ENCODE results near the gene APLP1. TPM values are rescaled to one million over a fixed set of nuclear protein-coding genes. Genes with fewer than 3 reads are reported as not detected.
"Not testable (repeated sequence)": the region's sequence is repeated elsewhere in the genome, so short reads cannot be mapped to it uniquely, and the experiment has no call there.

The APLP1 gene
- total RNA-seq, 1 donor from 2014 or later = 0.26 TPM

GRCh38 chr19:35862528-35862927 lies 5.8 kb upstream of the APLP1 start:
- no peak for DNase-seq (ENCODE audit: low read depth)
- Histone ChIP-seq H3K27me3 (ENCODE audit: control insufficient read depth, insufficient read depth, low read length) (peaks cover 9% of the 10 kb centered on the region), H3K36me3 (ENCODE audit: control insufficient read depth, insufficient read depth, low read length) (no peaks in the 10 kb centered on the region), H3K4me3 (ENCODE audit: low read depth, low read length) (no peak overlapping the region)
- TF ChIP-seq, protein P1, sequence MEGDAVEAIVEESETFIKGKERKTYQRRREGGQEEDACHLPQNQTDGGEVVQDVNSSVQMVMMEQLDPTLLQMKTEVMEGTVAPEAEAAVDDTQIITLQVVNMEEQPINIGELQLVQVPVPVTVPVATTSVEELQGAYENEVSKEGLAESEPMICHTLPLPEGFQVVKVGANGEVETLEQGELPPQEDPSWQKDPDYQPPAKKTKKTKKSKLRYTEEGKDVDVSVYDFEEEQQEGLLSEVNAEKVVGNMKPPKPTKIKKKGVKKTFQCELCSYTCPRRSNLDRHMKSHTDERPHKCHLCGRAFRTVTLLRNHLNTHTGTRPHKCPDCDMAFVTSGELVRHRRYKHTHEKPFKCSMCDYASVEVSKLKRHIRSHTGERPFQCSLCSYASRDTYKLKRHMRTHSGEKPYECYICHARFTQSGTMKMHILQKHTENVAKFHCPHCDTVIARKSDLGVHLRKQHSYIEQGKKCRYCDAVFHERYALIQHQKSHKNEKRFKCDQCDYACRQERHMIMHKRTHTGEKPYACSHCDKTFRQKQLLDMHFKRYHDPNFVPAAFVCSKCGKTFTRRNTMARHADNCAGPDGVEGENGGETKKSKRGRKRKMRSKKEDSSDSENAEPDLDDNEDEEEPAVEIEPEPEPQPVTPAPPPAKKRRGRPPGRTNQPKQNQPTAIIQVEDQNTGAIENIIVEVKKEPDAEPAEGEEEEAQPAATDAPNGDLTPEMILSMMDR (IDR thresholded peaks at IDR 0.05; ENCODE audit: insufficient read depth, low read length, severe bottlenecking) = no peak
- no peak for FAIRE-seq

DNA sequence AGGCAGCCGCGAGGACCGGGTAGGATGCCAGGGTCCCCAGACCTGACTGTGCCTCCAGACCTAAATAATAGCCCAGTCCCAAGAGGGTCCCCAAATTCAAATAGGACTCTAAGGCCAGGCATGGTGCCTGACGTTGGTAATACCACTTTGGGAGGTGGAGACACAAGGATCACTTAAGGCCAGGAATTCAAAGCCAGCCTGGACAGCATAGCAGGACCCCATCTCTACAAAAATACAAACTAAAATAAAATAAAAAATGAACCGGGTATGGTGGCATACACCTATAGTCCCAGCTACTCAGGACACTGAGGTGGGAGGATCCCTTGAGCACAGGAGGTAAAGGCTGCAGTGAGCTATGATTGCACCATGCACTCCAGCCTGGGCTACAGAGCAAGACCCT lies 5.4 kb upstream of the APLP1 start:
- Histone ChIP-seq H3K36me3 (ENCODE audit: control insufficient read depth, insufficient read depth, low read length) (no peaks in the 10 kb centered on the region), H3K27me3 (ENCODE audit: control insufficient read depth, insufficient read depth, low read length) (peaks cover 9% of the 10 kb centered on the region), H3K4me3 (ENCODE audit: low read depth, low read length) (no peak overlapping the region)
- FAIRE-seq = no peak
- no peak for DNase-seq (ENCODE audit: low read depth)
- TF ChIP-seq, protein P1 (IDR thresholded peaks at IDR 0.05; ENCODE audit: insufficient read depth, low read length, severe bottlenecking) = no peak

DNA sequence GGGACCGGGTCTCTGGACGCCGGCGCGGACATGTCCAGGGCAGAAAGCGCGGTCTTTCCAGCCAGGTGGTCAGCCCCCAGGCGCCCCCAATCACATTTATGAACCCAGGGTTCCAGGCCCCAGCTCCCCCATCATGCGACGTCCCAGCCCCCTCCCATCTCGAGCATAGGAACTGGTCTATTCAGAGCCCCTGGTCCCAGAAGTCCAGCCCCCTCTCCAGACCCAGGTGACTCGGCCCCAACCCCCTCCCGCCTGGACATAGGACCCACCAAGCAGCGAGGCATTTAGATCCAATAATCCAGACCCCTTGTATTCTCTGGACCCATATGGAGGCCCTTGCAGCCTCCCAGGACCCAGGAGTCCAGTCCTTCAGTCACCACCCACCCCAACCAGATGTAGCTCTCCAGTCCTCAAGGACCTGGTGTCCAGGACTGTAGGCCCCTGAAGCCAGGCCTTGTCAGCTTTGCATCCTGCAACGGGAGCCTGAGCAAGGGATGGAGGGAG lies 501 bp downstream of the APLP1 start:
- peak overlapping the region; percentile 25 for H3K4me3 ChIP-seq (ENCODE audit: low read depth, low read length)
- no peaks in the 10 kb centered on the region for H3K27me3 ChIP-seq (ENCODE audit: control insufficient read depth, insufficient read depth, low read length)
- DNase-seq (ENCODE audit: low read depth) (no peak), FAIRE-seq (no peak)
- no peaks in the 10 kb centered on the region for H3K36me3 ChIP-seq (ENCODE audit: control insufficient read depth, insufficient read depth, low read length)
- TF ChIP-seq, protein P1 (IDR thresholded peaks at IDR 0.05; ENCODE audit: insufficient read depth, low read length, severe bottlenecking) = no peak

DNA sequence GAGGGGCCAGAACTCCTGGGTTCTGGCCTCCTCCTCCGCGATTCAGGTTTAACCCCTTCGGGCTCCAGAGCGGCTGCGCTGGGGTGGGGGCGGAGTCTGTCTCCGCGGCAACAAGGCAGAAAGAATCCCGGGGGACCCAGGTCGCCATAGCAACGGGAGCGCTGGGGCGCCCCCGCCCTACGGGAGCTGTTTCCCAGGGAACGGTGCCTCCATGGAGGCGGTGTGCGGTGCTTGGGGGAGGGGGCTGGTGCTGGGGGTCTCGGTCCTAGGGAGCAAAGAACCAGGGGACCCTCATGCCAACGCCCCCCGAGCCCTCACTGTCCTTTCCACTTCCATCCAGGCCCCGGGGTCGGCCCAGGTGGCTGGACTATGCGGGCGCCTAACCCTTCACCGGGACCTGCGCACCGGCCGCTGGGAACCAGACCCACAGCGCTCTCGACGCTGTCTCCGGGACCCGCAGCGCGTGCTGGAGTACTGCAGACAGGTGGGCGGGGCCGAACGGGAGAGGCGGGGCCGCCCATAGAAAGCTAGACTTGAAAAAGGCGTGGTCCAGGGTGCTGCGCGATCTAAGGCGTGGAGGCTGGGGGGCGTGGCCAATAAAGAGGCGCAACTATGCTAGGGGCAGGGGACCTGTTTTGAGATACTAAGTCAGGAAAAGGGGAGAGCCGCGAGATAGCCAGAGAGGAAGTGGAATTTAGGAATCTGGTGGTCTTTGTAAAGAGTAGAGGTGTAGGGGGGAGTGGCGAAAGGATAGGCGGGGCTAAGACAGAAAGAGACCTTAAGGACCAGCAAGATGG lies 1.2 kb downstream of the APLP1 start:
- FAIRE-seq (no peak), DNase-seq (ENCODE audit: low read depth) (peak; percentile 64)
- Histone ChIP-seq H3K36me3 (ENCODE audit: control insufficient read depth, insufficient read depth, low read length) (no peaks in the 10 kb centered on the region), H3K27me3 (ENCODE audit: control insufficient read depth, insufficient read depth, low read length) (no peaks in the 10 kb centered on the region), H3K4me3 (ENCODE audit: low read depth, low read length) (no peak overlapping the region)
- TF ChIP-seq, protein P1 (IDR thresholded peaks at IDR 0.05; ENCODE audit: insufficient read depth, low read length, severe bottlenecking) = no peak

GRCh38 chr19:35870124-35870736 lies 1.9 kb downstream of the APLP1 start:
- FAIRE-seq; H3K36me3 ChIP-seq (ENCODE audit: control insufficient read depth, insufficient read depth, low read length); DNase-seq (ENCODE audit: low read depth); H3K27me3 ChIP-seq (ENCODE audit: control insufficient read depth, insufficient read depth, low read length); H3K4me3 ChIP-seq (ENCODE audit: low read depth, low read length): not testable (repeated sequence)

DNA sequence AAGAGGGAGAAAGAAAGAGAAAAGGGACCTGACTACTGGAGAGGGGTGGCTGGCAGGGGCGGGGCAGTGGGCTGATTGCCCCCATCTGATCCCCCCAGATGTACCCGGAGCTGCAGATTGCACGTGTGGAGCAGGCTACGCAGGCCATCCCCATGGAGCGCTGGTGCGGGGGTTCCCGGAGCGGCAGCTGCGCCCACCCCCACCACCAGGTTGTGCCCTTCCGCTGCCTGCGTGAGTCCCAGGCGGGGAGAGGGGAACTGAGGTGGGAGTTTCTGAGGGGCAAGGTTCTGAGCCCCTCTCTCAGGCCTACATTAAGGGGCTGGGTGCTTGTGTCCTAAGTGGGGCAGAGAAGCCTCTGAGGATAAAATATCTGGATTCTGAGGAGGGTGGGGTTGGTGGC lies 2.4 kb downstream of the APLP1 start:
- no peaks in the 10 kb centered on the region for H3K27me3 ChIP-seq (ENCODE audit: control insufficient read depth, insufficient read depth, low read length)

More for the DNA sequence above, 2.4 kb downstream of the APLP1 start:
- FAIRE-seq = no peak
- no peak overlapping the region for H3K4me3 ChIP-seq (ENCODE audit: low read depth, low read length)
- H3K36me3 ChIP-seq (ENCODE audit: control insufficient read depth, insufficient read depth, low read length) = no peaks in the 10 kb centered on the region
- TF ChIP-seq, protein P1 (IDR thresholded peaks at IDR 0.05; ENCODE audit: insufficient read depth, low read length, severe bottlenecking) = no peak
- DNase-seq (ENCODE audit: low read depth) = no peak

All from bronchial epithelial cell (primary cell).